Articular chondrocyte of knee joint (primary cell): Measurements from ENCODE around the gene DIRAS3. TPM values are rescaled to one million over a fixed set of nuclear protein-coding genes. Genes with fewer than 3 reads are reported as not detected.

Experiments used
- total RNA-seq: library from RNA; depleted of rRNA; stranded (reverse); fragments of >200 nt; gene quantifications from 2 replicates; pipeline ENCODE4 v1.2.3, GENCODE V29; 2012

Gene DIRAS3, protein sequence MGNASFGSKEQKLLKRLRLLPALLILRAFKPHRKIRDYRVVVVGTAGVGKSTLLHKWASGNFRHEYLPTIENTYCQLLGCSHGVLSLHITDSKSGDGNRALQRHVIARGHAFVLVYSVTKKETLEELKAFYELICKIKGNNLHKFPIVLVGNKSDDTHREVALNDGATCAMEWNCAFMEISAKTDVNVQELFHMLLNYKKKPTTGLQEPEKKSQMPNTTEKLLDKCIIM
- 0.43 and 1.0 TPM in 2 replicates for total RNA-seq

DNA sequence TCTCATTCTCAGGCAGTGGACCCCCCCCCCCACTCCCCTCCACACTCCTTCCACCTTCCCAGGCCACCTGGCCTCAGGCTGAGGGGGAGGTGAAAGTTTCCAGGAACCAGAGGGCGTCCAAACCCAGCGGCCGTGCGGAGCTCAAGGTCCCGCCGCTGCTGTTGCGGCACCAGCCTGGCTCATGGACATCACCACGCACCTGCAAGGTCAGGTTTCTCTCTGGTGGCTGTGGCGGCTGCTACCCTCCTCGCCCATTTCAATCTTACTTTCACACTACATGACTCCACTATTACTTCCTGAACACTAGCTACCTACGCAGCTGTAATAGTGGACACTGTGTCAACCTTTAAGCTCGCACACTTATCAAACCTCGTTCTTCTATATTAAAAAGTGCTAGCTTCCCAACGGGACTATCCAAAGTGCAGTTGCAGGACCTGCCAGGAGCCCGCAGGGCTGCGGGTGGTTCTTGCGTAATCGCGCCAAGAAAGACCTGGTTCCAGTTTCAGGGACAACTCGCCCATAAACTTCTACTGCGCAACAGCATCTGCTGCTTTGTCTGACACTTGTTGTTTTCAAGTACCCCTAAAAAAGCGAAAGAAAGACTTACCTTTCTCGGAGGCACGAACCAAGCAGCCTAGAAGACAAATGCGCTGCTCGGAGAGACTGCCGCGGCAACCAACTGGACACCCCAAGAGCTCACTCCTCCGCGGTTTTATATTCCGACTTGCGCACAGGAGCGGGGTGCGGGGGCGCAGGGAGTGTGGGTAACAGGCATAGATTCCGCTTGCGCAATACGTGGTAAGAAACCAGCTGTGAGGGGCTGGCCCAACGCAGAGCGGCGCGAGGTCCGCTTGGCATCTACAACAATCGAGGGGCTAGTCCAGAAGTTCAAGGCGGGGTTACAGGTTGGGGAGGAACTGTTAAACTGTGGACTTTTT, at the start of gene DIRAS3:
TSS of gene DIRAS3 (minus strand) at position 687 of the 938 bp plus-strand sequence. CDS start 3,330 bp downstream, outside the sequence.

Other genes with a start within 250 kb of the DIRAS3 start
- gene GNG12, start 217.2 kb downstream of the DIRAS3 start, total RNA-seq, result 310 and 313 TPM in 2 replicates
- gene WLS, start 181.9 kb upstream of the DIRAS3 start, total RNA-seq, result 28.6 and 34.5 TPM in 2 replicates